NCI-H2029 (cell line): ENCODE results near the gene TPT1.
"Not testable (repeated sequence)": the region's sequence is repeated elsewhere in the genome, so short reads cannot be mapped to it uniquely, and the experiment has no call there.

Experiments
- DNase-seq: peaks from one replicate; lab custom pipeline; 2025; lab: John Stamatoyannopoulos, UW

TPT1 gene

DNA sequence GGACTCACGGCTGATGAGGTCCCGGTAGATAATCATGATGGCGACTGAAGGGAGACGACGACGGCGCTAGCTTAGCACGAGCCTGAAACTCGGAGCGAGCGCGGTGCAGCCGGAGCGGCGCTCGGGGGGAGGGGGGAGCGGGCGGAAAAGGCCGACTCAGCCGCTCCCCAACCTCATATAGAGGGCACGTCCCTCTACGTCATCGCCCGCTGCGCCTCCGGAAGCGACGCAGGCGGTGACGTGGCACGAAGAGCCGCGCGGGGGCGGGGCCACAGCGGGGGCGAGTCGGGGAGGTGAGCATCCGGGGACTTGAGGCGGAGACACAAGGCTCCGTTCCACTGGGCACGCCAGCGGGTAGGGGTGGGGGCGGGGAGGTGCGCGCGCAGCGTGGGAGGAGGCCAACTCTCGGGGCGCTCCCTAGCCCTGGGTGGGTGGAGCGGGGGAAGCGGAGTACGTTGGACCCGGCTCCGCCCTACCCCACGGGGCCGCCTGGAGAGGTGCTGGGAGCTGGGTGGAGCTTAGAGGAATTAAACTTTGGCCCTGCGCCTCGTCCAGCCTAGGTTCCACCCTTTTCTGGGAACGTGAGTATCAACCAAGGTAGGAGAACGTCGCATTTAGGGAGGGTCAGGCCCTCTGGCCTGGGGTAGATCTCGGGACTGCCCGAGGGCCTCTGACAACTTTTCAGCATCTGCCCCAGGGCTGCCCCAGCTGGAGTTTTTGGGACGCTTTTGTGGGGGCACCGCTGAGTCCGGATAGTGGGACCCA lies at the start of gene TPT1:
Gene TPT1, minus strand, starts transcription at position 150 of the 765 bp plus-strand sequence. Its CDS starts 114 bp downstream, at position 36.
- DNase-seq, result peak; percentile 86

DNA sequence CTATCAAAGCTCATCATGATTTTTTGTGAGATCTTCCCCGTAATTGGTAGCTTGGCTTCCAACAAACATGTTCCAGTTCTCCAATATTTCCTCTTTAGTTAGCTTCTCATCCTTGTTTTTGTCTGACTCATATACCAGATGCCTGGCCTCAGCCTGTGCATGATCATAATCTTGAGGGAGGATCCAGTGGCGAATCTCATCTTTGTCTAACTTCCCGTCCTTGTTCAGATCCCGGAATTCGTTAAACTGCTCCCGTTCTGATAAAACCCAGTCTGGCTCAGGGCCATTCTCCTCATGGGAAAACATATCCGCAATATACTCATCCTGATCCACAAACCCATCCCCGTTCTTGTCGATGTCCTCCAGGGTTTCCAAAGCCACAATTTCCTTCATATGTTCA lies 49.4 kb upstream of the TPT1 start:
- DNase-seq, result not testable (repeated sequence)

DNA sequence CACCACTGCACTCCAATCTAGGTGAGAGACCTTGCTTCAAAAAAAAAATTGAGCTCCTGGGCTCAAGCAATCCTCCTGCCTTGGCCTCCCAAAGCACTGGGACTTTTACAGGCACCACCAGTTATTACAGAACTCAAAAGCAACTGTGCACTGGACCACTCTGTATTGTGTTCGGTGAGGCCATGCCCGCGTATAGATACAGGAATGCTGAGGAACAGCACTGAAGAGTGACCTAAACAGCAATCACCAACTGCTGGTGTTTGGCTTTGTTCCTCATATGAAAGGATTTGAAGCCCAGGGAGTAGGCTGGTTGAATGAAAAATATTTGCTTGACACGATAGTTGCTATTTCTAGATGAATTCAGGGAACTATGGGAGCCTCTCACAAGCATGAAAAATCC lies 47.7 kb upstream of the TPT1 start:
- DNase-seq, result no peak

DNA sequence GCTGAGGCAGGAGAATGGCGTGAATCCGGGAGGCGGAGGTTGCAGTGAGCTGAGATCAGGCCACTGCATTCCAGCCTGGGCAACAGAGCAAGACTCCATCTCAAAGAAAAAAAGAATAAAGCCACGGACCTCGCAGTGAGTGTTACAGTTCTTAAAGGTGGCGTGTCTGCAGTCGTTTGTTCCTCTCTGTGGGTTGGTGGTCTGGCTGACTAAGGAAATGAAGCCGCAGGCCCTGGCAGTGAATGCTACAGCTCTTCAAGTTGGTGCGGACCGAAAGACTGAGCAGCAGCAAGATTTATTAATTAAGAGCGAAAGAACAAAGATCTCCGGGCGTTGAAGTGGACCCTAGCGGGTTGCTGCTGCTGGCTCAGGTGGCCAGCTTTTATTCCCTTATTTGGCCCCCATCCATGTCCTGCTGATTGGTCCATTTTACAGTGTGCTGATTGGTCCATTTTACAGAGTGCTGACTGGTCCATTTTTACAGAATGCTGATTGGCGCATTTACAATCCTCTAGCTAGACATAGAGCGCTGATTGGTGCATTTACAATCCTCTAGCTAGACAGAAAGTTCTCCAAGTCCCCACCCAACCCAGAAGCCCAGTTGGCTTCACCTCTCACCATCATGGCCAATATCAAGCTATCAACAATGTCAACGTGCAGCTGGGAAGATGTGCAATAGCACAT lies 46.1 kb upstream of the TPT1 start:
- not testable (repeated sequence) for DNase-seq

- no peak for DNase-seq
Measured at GRCh38 chr13:45385907-45386553, 45.0 kb upstream of the TPT1 start.

- DNase-seq, result no peak
Measured at GRCh38 chr13:45385320-45385719, 44.3 kb upstream of the TPT1 start.

- no peak for DNase-seq
Measured at GRCh38 chr13:45384474-45385174, 43.6 kb upstream of the TPT1 start.

DNA sequence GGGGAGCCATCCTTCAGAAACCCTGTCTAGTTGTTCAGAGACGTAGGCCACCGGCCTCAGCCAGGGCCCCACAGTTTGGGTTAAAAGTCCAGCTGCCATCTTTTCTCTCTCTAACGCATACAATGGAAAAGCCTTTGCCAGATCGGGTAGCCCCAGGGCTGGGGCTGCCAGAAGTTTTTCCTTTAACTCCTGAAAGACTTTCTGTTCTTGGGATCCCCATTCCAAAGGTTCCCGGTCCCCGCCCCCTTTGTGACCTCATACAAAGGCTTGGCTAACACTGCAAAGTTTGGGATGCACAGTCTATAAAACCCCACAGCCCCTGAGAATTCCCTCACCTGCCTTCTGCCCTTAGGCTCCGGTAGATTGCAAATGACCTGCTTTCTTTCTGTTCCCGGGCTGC lies 41.8 kb upstream of the TPT1 start:
- not testable (repeated sequence) for DNase-seq

GRCh38 chr13:45381196-45381595 lies 40.2 kb upstream of the TPT1 start:
- DNase-seq, result no peak

DNA sequence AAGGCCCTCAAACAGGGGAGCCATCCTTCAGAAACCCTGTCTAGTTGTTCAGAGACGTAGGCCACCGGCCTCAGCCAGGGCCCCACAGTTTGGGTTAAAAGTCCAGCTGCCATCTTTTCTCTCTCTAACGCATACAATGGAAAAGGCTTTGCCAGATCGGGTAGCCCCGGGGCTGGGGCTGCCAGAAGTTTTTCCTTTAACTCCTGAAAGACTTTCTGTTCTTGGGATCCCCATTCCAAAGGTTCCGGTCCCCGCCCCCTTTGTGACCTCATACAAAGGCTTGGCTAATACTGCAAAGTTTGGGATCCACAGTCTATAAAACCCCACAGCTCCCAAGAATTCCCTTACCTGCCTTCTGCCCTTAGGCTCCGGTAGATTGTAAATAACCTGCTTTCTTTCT lies 39.7 kb upstream of the TPT1 start:
- not testable (repeated sequence) for DNase-seq

- DNase-seq, result not testable (repeated sequence)
Measured at GRCh38 chr13:45379516-45379915, 38.5 kb upstream of the TPT1 start.

- not testable (repeated sequence) for DNase-seq
Measured at GRCh38 chr13:45378786-45379185, 37.8 kb upstream of the TPT1 start.

GRCh38 chr13:45377314-45377713 lies 36.3 kb upstream of the TPT1 start:
- DNase-seq, result not testable (repeated sequence)

DNA sequence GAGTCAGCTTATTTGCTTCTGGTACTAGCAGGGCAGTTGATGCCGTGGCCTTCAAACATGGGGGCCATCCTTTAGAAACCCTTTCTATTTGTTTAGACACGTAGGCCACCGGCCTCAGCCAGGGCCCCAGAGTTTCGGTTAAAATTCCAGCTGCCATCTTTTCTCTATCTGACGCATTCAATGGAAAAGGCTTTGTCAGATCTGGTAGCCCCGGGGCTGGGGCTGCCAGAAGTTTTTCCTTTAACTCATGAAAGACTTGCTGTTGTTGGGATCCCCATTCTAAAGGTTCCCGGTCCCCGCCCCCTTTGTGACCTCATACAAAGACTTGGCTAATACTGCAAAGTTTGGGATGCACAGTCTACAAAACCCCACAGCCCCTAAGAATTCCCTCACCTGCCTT lies 35.7 kb upstream of the TPT1 start:
- not testable (repeated sequence) for DNase-seq

- DNase-seq, result no peak
Measured at GRCh38 chr13:45374917-45375316, 33.9 kb upstream of the TPT1 start.

DNA sequence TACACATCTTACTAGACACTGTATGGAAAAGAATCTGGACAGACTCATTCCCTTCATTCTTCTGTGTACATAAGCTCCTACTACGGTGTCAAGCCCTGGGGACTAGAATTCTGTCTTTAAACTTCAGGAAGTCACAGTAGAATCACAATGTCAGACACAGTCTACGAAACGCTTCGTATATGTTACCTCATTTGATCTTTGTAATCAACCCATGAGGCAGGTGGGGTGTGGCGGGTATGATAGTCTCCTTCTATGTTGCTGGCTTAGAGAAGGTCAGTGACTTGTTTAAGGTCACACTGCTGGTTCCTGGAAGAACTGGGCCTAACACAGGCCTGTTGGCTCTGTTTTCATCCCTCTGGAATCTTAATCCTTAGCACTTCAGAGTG lies 32.2 kb upstream of the TPT1 start:
- DNase-seq, result no peak

DNA sequence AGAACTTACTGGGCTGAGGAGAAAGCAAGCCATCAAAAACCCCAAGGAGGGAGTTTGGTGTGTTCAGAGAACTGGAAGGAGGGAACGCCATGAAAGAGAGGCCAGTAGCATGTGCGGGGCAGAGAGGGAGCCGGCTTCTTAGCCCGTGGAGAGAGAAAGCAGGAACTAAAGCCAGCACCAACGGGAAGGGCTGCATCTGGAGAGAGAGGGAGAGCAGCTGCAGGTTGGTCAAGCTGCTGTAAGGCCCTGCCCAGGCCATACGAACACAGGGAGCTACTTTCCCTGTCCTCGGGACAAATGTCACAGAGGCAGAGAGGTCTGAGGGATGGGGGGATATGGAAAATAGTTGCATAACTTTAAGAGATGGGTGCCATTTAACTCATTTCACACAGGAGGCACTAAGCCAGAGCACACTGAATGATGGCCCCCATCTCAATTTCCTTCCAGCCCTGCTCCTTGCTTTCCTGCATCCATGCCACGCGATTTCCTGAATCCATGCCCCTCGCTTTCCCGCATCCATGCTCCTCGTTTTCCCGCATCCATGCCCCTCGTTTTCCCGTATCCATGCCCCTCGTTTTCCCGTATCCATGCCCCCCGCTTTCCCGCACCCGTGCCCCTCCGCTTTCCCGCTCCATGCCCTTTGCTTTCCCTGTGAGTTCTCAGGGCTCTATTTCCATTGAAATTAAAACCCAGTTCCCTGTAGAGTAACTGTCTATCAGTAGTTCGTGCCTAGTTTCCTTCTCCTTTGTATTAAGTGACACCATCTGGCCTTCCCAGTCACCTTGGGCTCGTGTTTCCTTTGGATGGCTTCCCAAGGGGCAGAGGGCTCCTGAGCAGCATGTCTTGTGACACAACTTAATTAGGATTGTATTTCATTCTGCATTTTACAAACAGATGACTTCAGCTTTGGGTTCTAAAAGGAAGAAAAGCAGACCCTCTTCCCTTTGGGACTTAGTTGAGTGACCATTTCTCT lies 31.5 kb upstream of the TPT1 start:
- no peak for DNase-seq

DNA sequence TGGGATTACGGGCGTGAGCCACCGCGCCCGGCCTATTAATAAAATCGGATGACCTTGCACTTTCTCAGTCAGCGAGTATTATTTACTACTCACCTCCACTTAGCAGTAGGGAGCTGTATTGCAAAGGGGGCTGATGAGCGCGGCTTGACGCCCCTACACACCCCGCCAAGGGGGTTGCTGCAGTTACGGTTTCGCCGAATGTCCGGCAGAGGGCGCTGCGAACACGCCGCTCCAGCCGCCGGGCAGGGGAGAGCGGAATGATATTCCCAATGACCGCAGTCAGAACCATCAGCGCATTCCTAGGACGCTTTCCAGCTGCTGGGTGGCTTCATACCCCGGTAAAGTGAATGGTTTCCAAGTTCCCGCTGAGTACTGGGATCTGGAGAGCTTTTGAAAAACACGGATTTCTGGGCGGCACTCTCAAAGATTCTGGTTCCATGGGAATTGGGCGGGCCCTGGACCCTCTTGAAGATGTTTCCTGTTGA lies 30.0 kb upstream of the TPT1 start:
- no peak for DNase-seq

- no peak for DNase-seq
Measured at GRCh38 chr13:45369116-45369515, 28.1 kb upstream of the TPT1 start.

- DNase-seq, result no peak
Measured at GRCh38 chr13:45368571-45368970, 27.6 kb upstream of the TPT1 start.

GRCh38 chr13:45368005-45368404 lies 27.0 kb upstream of the TPT1 start:
- DNase-seq, result no peak
